ENCODE measurements around the gene GSTT4. TPM values are rescaled to one million over a fixed set of nuclear protein-coding genes. Genes with fewer than 3 reads are reported as not detected.
A peak's percentile ranks its signal among the peaks of the same experiment; 100 is the strongest.
"Not testable (repeated sequence)": the region's sequence is repeated elsewhere in the genome, so short reads cannot be mapped to it uniquely, and the experiment has no call there.

The GSTT4 gene
- total RNA-seq, 3 donors from 2014 or later (not counting 1 experiment from before 2014, with no cell fraction given): not detected

DNA sequence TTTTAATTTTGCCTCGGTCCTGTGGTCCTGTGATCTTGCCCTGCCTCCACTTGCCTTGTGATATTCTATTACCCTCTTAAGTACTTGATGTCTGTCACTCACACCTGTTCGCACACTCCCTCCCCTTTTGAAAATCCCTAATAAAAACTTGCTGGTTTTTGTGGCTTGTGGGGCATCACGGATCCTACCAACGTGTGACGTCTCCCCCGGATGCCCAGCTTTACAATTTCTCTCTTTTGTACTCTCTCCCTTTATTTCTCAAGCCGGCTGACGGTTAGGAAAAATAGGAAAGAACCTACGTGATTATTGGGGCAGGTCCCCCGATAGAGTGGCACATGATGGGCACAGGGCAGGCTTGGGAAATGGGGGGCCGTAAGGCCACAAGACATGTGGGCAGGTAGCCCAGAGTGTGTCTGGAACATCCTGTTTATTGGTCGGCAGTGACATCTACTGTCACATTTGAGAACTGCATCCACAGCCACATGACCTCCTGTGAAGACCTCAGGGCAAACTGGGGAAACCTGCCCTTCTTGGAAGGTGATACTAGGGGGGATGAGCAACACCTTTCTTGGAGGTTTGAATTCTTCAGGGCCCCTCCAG is 48.9 kb downstream of the GSTT4 start:
- H3K27me3 Mint-ChIP-seq (ENCODE audit: low read depth in 2 of 2); H3K4me3 ChIP-seq (ENCODE audit: low read length); H3K9me3 Mint-ChIP-seq; H3K4me3 Mint-ChIP-seq; H3K36me3 Mint-ChIP-seq; H3K36me3 ChIP-seq (ENCODE audit: control insufficient read depth, insufficient read depth, low read length); H3K4me1 ChIP-seq (ENCODE audit: control insufficient read depth, insufficient read depth, low read length); H3K4me1 Mint-ChIP-seq; H3K27me3 ChIP-seq (ENCODE audit: control insufficient read depth, insufficient read depth, low read length); H3K27ac ChIP-seq (ENCODE audit: low read length); H3K9me3 ChIP-seq (ENCODE audit: control insufficient read depth, insufficient read depth, low read length): not testable (repeated sequence)
- TF ChIP-seq, protein P1, sequence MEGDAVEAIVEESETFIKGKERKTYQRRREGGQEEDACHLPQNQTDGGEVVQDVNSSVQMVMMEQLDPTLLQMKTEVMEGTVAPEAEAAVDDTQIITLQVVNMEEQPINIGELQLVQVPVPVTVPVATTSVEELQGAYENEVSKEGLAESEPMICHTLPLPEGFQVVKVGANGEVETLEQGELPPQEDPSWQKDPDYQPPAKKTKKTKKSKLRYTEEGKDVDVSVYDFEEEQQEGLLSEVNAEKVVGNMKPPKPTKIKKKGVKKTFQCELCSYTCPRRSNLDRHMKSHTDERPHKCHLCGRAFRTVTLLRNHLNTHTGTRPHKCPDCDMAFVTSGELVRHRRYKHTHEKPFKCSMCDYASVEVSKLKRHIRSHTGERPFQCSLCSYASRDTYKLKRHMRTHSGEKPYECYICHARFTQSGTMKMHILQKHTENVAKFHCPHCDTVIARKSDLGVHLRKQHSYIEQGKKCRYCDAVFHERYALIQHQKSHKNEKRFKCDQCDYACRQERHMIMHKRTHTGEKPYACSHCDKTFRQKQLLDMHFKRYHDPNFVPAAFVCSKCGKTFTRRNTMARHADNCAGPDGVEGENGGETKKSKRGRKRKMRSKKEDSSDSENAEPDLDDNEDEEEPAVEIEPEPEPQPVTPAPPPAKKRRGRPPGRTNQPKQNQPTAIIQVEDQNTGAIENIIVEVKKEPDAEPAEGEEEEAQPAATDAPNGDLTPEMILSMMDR (IDR thresholded peaks at IDR 0.05): peak; percentile 50
- H3K27ac Mint-ChIP-seq: peak overlapping the region in 1 of 2 donors; percentile 51
- DNase-seq (peak; percentile 63 to 91), ATAC-seq (peak; percentile 78 to 97 (median 94))
- 35% methylated on average over 12 of the region's 12 CpGs for WGBS (ENCODE audit: insufficient coverage)
- intact Hi-C loops (cut with micrococcal nuclease): loop anchor here (10.0 kb wide), 1 partner anchor 568 kb away; no protein-coding TSS in a partner anchor

DNA sequence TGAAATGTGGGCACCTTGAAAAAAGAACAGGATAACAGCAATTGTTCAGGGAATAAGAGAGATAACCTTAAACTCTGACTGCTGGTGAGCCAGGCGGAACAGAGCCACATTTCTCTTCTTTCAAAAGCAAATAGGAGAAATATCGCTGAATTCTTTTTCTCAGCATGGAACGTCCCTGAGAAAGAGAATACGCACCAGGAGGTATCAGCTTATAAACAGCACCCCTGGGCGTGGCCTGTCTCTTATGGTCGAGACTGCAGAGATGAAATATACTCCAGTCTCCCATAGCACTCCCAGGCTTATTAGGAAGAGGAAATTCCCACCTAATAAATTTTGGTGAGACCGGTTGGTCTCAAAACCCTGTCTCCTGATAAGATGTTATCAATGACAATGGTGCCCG is 49.4 kb downstream of the GSTT4 start:
- ATAC-seq; H3K4me1 Mint-ChIP-seq; H3K27ac Mint-ChIP-seq; H3K9me3 ChIP-seq (ENCODE audit: control insufficient read depth, insufficient read depth, low read length); H3K4me1 ChIP-seq (ENCODE audit: control insufficient read depth, insufficient read depth, low read length); H3K4me3 ChIP-seq (ENCODE audit: low read length); H3K9me3 Mint-ChIP-seq; H3K27ac ChIP-seq (ENCODE audit: low read length); DNase-seq; H3K4me3 Mint-ChIP-seq; H3K36me3 ChIP-seq (ENCODE audit: control insufficient read depth, insufficient read depth, low read length); H3K27me3 ChIP-seq (ENCODE audit: control insufficient read depth, insufficient read depth, low read length); H3K27me3 Mint-ChIP-seq (ENCODE audit: low read depth in 2 of 2); H3K36me3 Mint-ChIP-seq: not testable (repeated sequence)
- intact Hi-C loops (cut with micrococcal nuclease): loop anchor here (10.0 kb wide), 1 partner anchor 569 kb away; no protein-coding TSS in a partner anchor
- 89% methylated on average over 5 of the region's 8 CpGs for WGBS (ENCODE audit: insufficient coverage)

DNA sequence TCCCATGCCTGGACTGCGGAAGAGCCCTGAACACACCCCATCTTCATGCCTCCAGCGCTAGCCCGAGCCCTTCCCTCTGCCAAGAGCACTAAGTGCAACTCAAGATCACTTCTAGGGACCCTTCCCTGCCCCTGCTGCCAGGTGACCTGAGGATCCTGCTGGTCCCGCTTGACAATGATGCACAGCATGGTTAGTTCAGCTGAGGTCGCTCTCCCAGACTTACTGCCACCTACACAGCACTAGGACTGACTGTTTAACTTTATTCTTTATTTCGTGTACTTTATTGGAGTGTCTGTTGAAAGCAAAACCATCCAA is 50.3 kb downstream of the GSTT4 start:
- not testable (repeated sequence) for H3K27ac Mint-ChIP-seq; H3K36me3 ChIP-seq (ENCODE audit: control insufficient read depth, insufficient read depth, low read length); H3K4me1 ChIP-seq (ENCODE audit: control insufficient read depth, insufficient read depth, low read length); H3K4me3 Mint-ChIP-seq; ATAC-seq; H3K27me3 ChIP-seq (ENCODE audit: control insufficient read depth, insufficient read depth, low read length); DNase-seq; H3K27me3 Mint-ChIP-seq (ENCODE audit: low read depth in 2 of 2); H3K4me3 ChIP-seq (ENCODE audit: low read length); H3K36me3 Mint-ChIP-seq; H3K4me1 Mint-ChIP-seq; H3K9me3 ChIP-seq (ENCODE audit: control insufficient read depth, insufficient read depth, low read length); H3K9me3 Mint-ChIP-seq; H3K27ac ChIP-seq (ENCODE audit: low read length)
- 93% methylated on average over 5 of the region's 6 CpGs for WGBS (ENCODE audit: insufficient coverage)
- intact Hi-C loops (cut with micrococcal nuclease): loop anchor here (10.0 kb wide), 1 partner anchor 570 kb away; no protein-coding TSS in a partner anchor

DNA sequence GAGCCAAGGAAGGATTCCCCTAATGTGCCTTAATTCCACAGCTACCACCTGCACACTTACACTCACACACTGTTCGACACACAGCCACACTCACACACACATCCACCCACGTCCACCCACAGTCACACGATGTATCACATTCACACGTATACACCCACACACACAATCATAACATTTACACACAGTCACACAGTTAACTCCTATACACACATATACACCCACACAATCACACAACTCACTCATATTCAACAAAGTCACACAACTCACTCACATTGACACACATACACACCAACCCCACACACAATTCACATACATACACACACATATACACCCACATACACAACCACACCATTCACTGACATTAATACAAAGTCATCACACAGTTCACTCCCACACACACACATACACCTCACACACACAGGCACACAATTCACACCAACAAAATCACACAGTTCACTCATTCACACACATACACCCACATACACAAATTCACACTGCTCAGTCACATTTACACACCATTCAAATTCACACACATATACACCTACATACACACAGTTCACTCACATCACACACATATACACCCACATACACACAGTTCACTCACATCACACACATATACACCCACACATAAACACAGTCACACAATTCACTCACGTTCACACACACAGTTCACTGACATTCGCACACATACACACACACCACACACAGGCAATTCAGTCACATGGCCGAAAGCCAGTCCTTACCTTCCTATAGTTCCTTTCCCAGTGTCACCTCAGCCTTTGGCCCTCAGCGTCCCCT is 50.9 kb downstream of the GSTT4 start:
- H3K27me3 Mint-ChIP-seq (ENCODE audit: low read depth in 2 of 2); H3K4me1 ChIP-seq (ENCODE audit: control insufficient read depth, insufficient read depth, low read length); H3K36me3 Mint-ChIP-seq; H3K27ac ChIP-seq (ENCODE audit: low read length); H3K9me3 ChIP-seq (ENCODE audit: control insufficient read depth, insufficient read depth, low read length); H3K9me3 Mint-ChIP-seq; H3K4me3 ChIP-seq (ENCODE audit: low read length); H3K27me3 ChIP-seq (ENCODE audit: control insufficient read depth, insufficient read depth, low read length); H3K27ac Mint-ChIP-seq; H3K4me1 Mint-ChIP-seq; ATAC-seq; H3K36me3 ChIP-seq (ENCODE audit: control insufficient read depth, insufficient read depth, low read length); H3K4me3 Mint-ChIP-seq: not testable (repeated sequence)
- 80% methylated on average over 8 of the region's 8 CpGs for WGBS (ENCODE audit: insufficient coverage)
- DNase-seq: peak in 1 of 2 donors; percentile 1
- intact Hi-C loops (cut with micrococcal nuclease): loop anchor here (10.0 kb wide), 1 partner anchor 570 kb away; no protein-coding TSS in a partner anchor

DNA sequence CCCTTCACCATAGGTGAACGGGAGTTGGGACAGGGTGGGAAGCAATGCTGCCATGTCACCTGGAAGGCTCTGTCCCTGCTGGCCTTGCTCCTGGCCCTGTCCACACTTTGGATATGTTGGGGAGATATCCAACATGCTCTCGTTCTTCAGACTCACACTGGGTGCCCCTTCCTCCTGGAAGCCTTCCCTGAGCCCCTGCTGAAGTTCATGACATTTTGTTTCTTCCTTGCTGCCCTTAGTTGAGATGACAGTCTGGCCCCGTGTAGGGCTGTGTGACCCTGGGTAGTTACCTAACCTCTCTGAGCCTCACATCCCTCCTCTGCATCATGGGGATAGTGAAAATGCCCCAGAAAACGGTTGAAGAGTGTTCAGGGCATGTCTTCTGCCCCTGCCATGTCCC is 51.8 kb downstream of the GSTT4 start:
- peak in 1 of 2 donors; percentile 1 for DNase-seq
- intact Hi-C loops (cut with micrococcal nuclease): loop anchor here (10.0 kb wide), 1 partner anchor 571 kb away; no protein-coding TSS in a partner anchor
- not testable (repeated sequence) for H3K27ac Mint-ChIP-seq

DNA sequence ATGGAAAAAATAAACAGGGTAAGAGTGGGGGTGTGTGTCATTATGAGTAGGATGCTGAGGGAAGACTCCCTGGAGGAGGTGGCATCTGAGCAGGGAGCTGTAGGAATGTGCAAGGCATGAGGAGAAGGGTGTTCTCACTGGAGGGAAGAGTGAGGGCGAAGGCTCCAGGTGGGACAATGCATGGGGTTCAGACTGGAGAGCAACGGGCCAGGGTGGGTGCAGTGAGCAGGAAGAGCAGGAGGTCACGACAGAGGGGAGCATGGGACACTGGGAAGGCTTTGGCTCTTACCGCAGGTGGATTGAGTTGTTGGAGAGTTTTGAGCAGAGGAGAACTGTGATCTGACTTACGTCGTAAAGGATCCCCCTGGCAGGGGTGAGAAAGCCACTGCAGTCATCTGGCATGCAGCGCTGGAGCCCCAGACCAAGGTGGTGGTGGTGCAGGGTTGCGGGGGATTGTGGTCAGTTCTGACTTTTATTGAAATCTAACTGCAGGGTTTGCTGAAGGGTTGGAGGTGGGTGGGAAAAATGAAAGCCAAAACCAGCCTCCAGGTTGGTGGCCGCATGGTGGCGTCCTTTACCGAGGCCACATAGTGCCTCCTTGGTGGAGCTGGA is 52.4 kb downstream of the GSTT4 start:
- not testable (repeated sequence) for H3K27me3 ChIP-seq (ENCODE audit: control insufficient read depth, insufficient read depth, low read length); H3K4me1 Mint-ChIP-seq; H3K36me3 ChIP-seq (ENCODE audit: control insufficient read depth, insufficient read depth, low read length); H3K9me3 Mint-ChIP-seq; H3K4me3 ChIP-seq (ENCODE audit: low read length); H3K4me1 ChIP-seq (ENCODE audit: control insufficient read depth, insufficient read depth, low read length); H3K27me3 Mint-ChIP-seq (ENCODE audit: low read depth in 2 of 2); H3K36me3 Mint-ChIP-seq; H3K4me3 Mint-ChIP-seq; H3K9me3 ChIP-seq (ENCODE audit: control insufficient read depth, insufficient read depth, low read length); H3K27ac ChIP-seq (ENCODE audit: low read length); H3K27ac Mint-ChIP-seq
- 70% methylated on average over 10 of the region's 11 CpGs for WGBS (ENCODE audit: insufficient coverage)
- intact Hi-C loops (cut with micrococcal nuclease): loop anchor here (10.0 kb wide), 1 partner anchor 572 kb away; no protein-coding TSS in a partner anchor
- peak in 1 of 3 donors; percentile 60 for ATAC-seq
- peak in 1 of 2 donors; percentile 1 for DNase-seq

More for the DNA sequence above, 51.8 kb downstream of the GSTT4 start:
- not testable (repeated sequence) for H3K4me3 ChIP-seq (ENCODE audit: low read length); H3K4me1 ChIP-seq (ENCODE audit: control insufficient read depth, insufficient read depth, low read length); H3K4me3 Mint-ChIP-seq; H3K36me3 ChIP-seq (ENCODE audit: control insufficient read depth, insufficient read depth, low read length); H3K27me3 Mint-ChIP-seq (ENCODE audit: low read depth in 2 of 2); H3K9me3 Mint-ChIP-seq; H3K4me1 Mint-ChIP-seq; H3K27ac ChIP-seq (ENCODE audit: low read length); ATAC-seq; H3K9me3 ChIP-seq (ENCODE audit: control insufficient read depth, insufficient read depth, low read length); H3K36me3 Mint-ChIP-seq; H3K27me3 ChIP-seq (ENCODE audit: control insufficient read depth, insufficient read depth, low read length)
- WGBS (ENCODE audit: insufficient coverage): 70% methylated on average over 4 of the region's 4 CpGs

DNA sequence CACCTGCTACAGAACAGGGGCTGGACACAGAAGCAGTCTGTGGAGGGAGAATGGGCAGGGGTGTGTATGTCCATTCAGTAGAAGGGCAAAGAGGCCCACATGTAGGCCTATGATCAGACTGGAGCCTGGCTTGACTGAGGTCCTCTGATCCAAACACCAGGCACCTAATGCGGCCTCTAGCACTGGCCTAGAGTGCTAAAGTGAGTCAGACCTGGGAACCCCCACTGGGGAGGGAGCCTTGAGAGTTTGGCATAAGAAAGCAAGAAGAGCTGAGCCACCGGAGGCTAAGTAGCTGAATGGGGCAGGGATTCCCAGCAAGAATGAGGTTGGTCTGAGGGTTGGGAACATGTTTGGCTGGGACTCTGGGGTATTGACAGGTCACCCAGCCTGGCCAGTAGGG is 53.9 kb downstream of the GSTT4 start:
- not testable (repeated sequence) for H3K27me3 Mint-ChIP-seq (ENCODE audit: low read depth in 2 of 2); H3K27ac ChIP-seq (ENCODE audit: low read length); H3K4me3 ChIP-seq (ENCODE audit: low read length); ATAC-seq; H3K27me3 ChIP-seq (ENCODE audit: control insufficient read depth, insufficient read depth, low read length); H3K4me3 Mint-ChIP-seq; H3K36me3 ChIP-seq (ENCODE audit: control insufficient read depth, insufficient read depth, low read length); H3K27ac Mint-ChIP-seq; H3K9me3 Mint-ChIP-seq; H3K4me1 Mint-ChIP-seq; H3K36me3 Mint-ChIP-seq; H3K4me1 ChIP-seq (ENCODE audit: control insufficient read depth, insufficient read depth, low read length); H3K9me3 ChIP-seq (ENCODE audit: control insufficient read depth, insufficient read depth, low read length)
- intact Hi-C loops (cut with micrococcal nuclease): loop anchor here (10.0 kb wide), 1 partner anchor 573 kb away; no protein-coding TSS in a partner anchor
- 83% methylated on average over 2 of the region's 2 CpGs for WGBS (ENCODE audit: insufficient coverage)
- DNase-seq: peak in 1 of 2 donors; percentile 0
